ENCODE results near the gene AFAP1. TPM values are rescaled to one million over a fixed set of nuclear protein-coding genes. Genes with fewer than 3 reads are reported as not detected.

AFAP1 gene
- total and polyA plus RNA-seq, 2 donors (not counting 1 experiment from before 2014, with no cell fraction given): 0.03 to 0.44 TPM

- H3K27me3 ChIP-seq (replicated peaks in 1 of 4; ENCODE audit: control extremely low read depth in 1 of 4, control insufficient read depth in 3 of 4, insufficient read depth in 4 of 4, low read length in 3 of 4): peaks cover 0 to 5% (median 0%) of the 10 kb centered on the region in 4 experiments
- peaks cover 0 to 3% (median 0%) of the 10 kb centered on the region in 3 donors for H3K9me3 ChIP-seq (ENCODE audit: control extremely low read depth in 1 of 3, control insufficient read depth in 2 of 3, insufficient read depth in 1 of 3, low read length in 2 of 3)
- Mint-ChIP-seq H3K4me1 (no peaks in the 10 kb centered on the region), H3K27me3 (peaks cover 25% of the 10 kb centered on the region), H3K27ac (no peak overlapping the region), H3K4me3 (no peak overlapping the region), H3K9me3 (ENCODE audit: insufficient read depth) (no peaks in the 10 kb centered on the region)
- no peak for DNase-seq
- POLR2A ChIA-PET: no interaction called here
- H3K27ac ChIP-seq (ENCODE audit: low read length in 2 of 2): no peak overlapping the region
- H4K20me1 ChIP-seq (ENCODE audit: control insufficient read depth, insufficient read depth, low read length, poor library complexity, severe bottlenecking): no peaks in the 10 kb centered on the region
- H3K4me2 ChIP-seq (replicated peaks; ENCODE audit: low read depth, low read length, poor library complexity, severe bottlenecking): no peak overlapping the region
- H3K4me3 ChIP-seq (ENCODE audit: control extremely low read depth in 1 of 5, extremely low read depth in 1 of 5, insufficient read depth in 1 of 5, low read depth in 2 of 5, low read length in 4 of 5): no peak overlapping the region
- no peaks in the 10 kb centered on the region for H3K79me2 ChIP-seq (ENCODE audit: control insufficient read depth, insufficient read depth, low read length)
- no peak for ATAC-seq (ENCODE audit: low read depth)
- no peaks in the 10 kb centered on the region for H3K4me1 ChIP-seq (ENCODE audit: control insufficient read depth in 2 of 2, insufficient read depth in 2 of 2, low read length in 2 of 2)
- H3K36me3 ChIP-seq (replicated peaks in 1 of 2; ENCODE audit: control extremely low read depth in 1 of 2, control insufficient read depth in 1 of 2, extremely low read depth in 1 of 2, insufficient read depth in 2 of 2, low read length in 1 of 2): no peaks in the 10 kb centered on the region
- 91% methylated on average over 14 of the region's 17 CpGs for WGBS (ENCODE audit: insufficient coverage)
- no peak for TF ChIP-seq EZH2 (IDR thresholded peaks at IDR 0.05; ENCODE audit: borderline replicate concordance, insufficient read depth, low read depth, low read length, poor library complexity, severe bottlenecking)
- TF ChIP-seq CTCF (IDR thresholded peaks at IDR 0.05): no peak
- H3K9ac ChIP-seq (ENCODE audit: low read length): no peak overlapping the region
- H2AFZ ChIP-seq (ENCODE audit: insufficient read depth, low read depth, low read length, poor library complexity, severe bottlenecking): no peak overlapping the region
- CTCF ChIA-PET: no interaction called here
- intact Hi-C loops (cut with micrococcal nuclease): no loop called here
Observed at GRCh38 chr4:7983296-7983695, 43.6 kb upstream of the AFAP1 start.

- H3K9me3 Mint-ChIP-seq (ENCODE audit: insufficient read depth): no peaks in the 10 kb centered on the region
- H3K4me1 ChIP-seq (ENCODE audit: control insufficient read depth in 2 of 2, insufficient read depth in 2 of 2, low read length in 2 of 2): no peaks in the 10 kb centered on the region
- H3K9me3 ChIP-seq (ENCODE audit: control extremely low read depth in 1 of 3, control insufficient read depth in 2 of 3, insufficient read depth in 1 of 3, low read length in 2 of 3): peaks cover 0 to 3% (median 0%) of the 10 kb centered on the region in 3 donors
- no peaks in the 10 kb centered on the region for H4K20me1 ChIP-seq (ENCODE audit: control insufficient read depth, insufficient read depth, low read length, poor library complexity, severe bottlenecking)
- H3K27ac ChIP-seq (ENCODE audit: low read length in 2 of 2): no peak overlapping the region
- H3K9ac ChIP-seq (ENCODE audit: low read length): no peak overlapping the region
- no peak for ATAC-seq (ENCODE audit: low read depth)
- CTCF ChIA-PET: no interaction called here
- H2AFZ ChIP-seq (ENCODE audit: insufficient read depth, low read depth, low read length, poor library complexity, severe bottlenecking): no peak overlapping the region
- H3K36me3 ChIP-seq (replicated peaks in 1 of 2; ENCODE audit: control extremely low read depth in 1 of 2, control insufficient read depth in 1 of 2, extremely low read depth in 1 of 2, insufficient read depth in 2 of 2, low read length in 1 of 2): no peaks in the 10 kb centered on the region
- peaks cover 0 to 5% (median 0%) of the 10 kb centered on the region in 4 experiments for H3K27me3 ChIP-seq (replicated peaks in 1 of 4; ENCODE audit: control extremely low read depth in 1 of 4, control insufficient read depth in 3 of 4, insufficient read depth in 4 of 4, low read length in 3 of 4)
- H3K79me2 ChIP-seq (ENCODE audit: control insufficient read depth, insufficient read depth, low read length): no peaks in the 10 kb centered on the region
- no peaks in the 10 kb centered on the region for H3K4me1 Mint-ChIP-seq
- TF ChIP-seq CTCF (IDR thresholded peaks at IDR 0.05) (no peak), EZH2 (IDR thresholded peaks at IDR 0.05; ENCODE audit: borderline replicate concordance, insufficient read depth, low read depth, low read length, poor library complexity, severe bottlenecking) (no peak)
- WGBS (ENCODE audit: insufficient coverage): 63% methylated on average over 8 of the region's 8 CpGs
- no peak for DNase-seq
- H3K27ac Mint-ChIP-seq: no peak overlapping the region
- H3K4me3 Mint-ChIP-seq: no peak overlapping the region
- POLR2A ChIA-PET: no interaction called here
- H3K4me2 ChIP-seq (replicated peaks; ENCODE audit: low read depth, low read length, poor library complexity, severe bottlenecking): no peak overlapping the region
- intact Hi-C loops (cut with micrococcal nuclease): no loop called here
- H3K4me3 ChIP-seq (ENCODE audit: control extremely low read depth in 1 of 5, extremely low read depth in 1 of 5, insufficient read depth in 1 of 5, low read depth in 2 of 5, low read length in 4 of 5): no peak overlapping the region
- H3K27me3 Mint-ChIP-seq: peaks cover 19% of the 10 kb centered on the region
Observed at GRCh38 chr4:7981738-7982394, 42.2 kb upstream of the AFAP1 start.

Data from B cell (primary cell).